SW480 (cell line): ENCODE data around the gene RCOR2.
"Not testable (repeated sequence)": the region's sequence is repeated elsewhere in the genome, so short reads cannot be mapped to it uniquely, and the experiment has no call there.

ENCODE experiments used
- DNase-seq: peaks from one replicate; pipeline ENCODE4 v3.0.0-alpha.2; 2016; ENCODE audit warnings: low spot score

RCOR2 gene

GRCh38 chr11:63916837-63917691, at the start of gene RCOR2:
Gene RCOR2, minus strand, starts transcription at chr11:63917164. Its CDS starts 708 bp downstream, at chr11:63916456.
- DNase-seq: peak; percentile 81

- DNase-seq: no peak
Measured at GRCh38 chr11:63966444-63966843, 49.5 kb upstream of the RCOR2 start.

GRCh38 chr11:63963895-63964294, 46.9 kb upstream of the RCOR2 start:
- DNase-seq: not testable (repeated sequence)

GRCh38 chr11:63961608-63962412, 44.8 kb upstream of the RCOR2 start:
- no peak for DNase-seq

GRCh38 chr11:63958008-63958407, 41.0 kb upstream of the RCOR2 start:
- DNase-seq: no peak

- no peak for DNase-seq
Measured at GRCh38 chr11:63952570-63952969, 35.6 kb upstream of the RCOR2 start.

- DNase-seq: no peak
Measured at GRCh38 chr11:63951779-63952536, 35.0 kb upstream of the RCOR2 start.

GRCh38 chr11:63945477-63946163, 28.7 kb upstream of the RCOR2 start:
- peak; percentile 76 for DNase-seq

GRCh38 chr11:63944987-63945386, 28.0 kb upstream of the RCOR2 start:
- DNase-seq: no peak

GRCh38 chr11:63942803-63943202, 25.8 kb upstream of the RCOR2 start:
- no peak for DNase-seq

- no peak for DNase-seq
Measured at GRCh38 chr11:63941901-63942300, 24.9 kb upstream of the RCOR2 start.

- no peak for DNase-seq
Measured at GRCh38 chr11:63940786-63941185, 23.8 kb upstream of the RCOR2 start.

- DNase-seq: peak; percentile 43
Measured at GRCh38 chr11:63939397-63939891, 22.5 kb upstream of the RCOR2 start.

- peak; percentile 97 for DNase-seq
Measured at GRCh38 chr11:63938479-63939396, 21.8 kb upstream of the RCOR2 start, which contains the start of gene NAA40. Gene NAA40, plus strand, starts transcription at chr11:63939002. Its CDS starts 95 bp downstream, at chr11:63939097.

- DNase-seq: no peak
Measured at GRCh38 chr11:63937713-63938478, 20.9 kb upstream of the RCOR2 start.

GRCh38 chr11:63933459-63933858, 16.5 kb upstream of the RCOR2 start:
- no peak for DNase-seq

GRCh38 chr11:63931876-63932275, 14.9 kb upstream of the RCOR2 start:
- no peak for DNase-seq

- no peak for DNase-seq
Measured at GRCh38 chr11:63931045-63931444, 14.1 kb upstream of the RCOR2 start.

GRCh38 chr11:63929616-63930015, 12.7 kb upstream of the RCOR2 start:
- no peak for DNase-seq

- DNase-seq: no peak
Measured at GRCh38 chr11:63923319-63923718, 6.4 kb upstream of the RCOR2 start.
